HEK293 (cell line): ENCODE measurements around the gene KCNJ6.

Experiments
- GLI2 ChIP-seq: fragments of 450-650 bp; formaldehyde crosslinking; IDR thresholded peaks from 2 replicates; pipeline ENCODE4; 2017; ENCODE audit warnings: missing biosample characterization, missing genetic modification characterization, low read depth, borderline replicate concordance
- GLI4 ChIP-seq: fragments of 450-650 bp; formaldehyde crosslinking; IDR thresholded peaks from 2 replicates; pipeline ENCODE4 v1.5.1; 2016; ENCODE audit warnings: missing biosample characterization, missing genetic modification characterization
- GLIS2 ChIP-seq: fragments of 450-650 bp; formaldehyde crosslinking; IDR thresholded peaks from 2 replicates; pipeline ENCODE4 v1.5.1; 2016; ENCODE audit warnings: missing biosample characterization, missing genetic modification characterization
- INSM2 ChIP-seq: fragments of 450-650 bp; formaldehyde crosslinking; IDR thresholded peaks from 2 replicates; pipeline ENCODE4 v1.5.1; 2016; ENCODE audit warnings: missing biosample characterization, missing genetic modification characterization
- KLF1 ChIP-seq: fragments of 450-650 bp; formaldehyde crosslinking; IDR thresholded peaks from 2 replicates; pipeline ENCODE4 v1.5.1; 2016; ENCODE audit warnings: missing biosample characterization, missing genetic modification characterization
- SALL2 ChIP-seq: fragments of 450-650 bp; formaldehyde crosslinking; IDR thresholded peaks from 2 replicates; pipeline ENCODE4 v1.5.0; 2017; ENCODE audit warnings: missing biosample characterization, mild to moderate bottlenecking, missing genetic modification characterization, borderline replicate concordance
- TRIM28 ChIP-seq: IDR thresholded peaks from 2 replicates; pipeline ENCODE4 v1.6.1; 2011; ENCODE audit warnings: low read length, control low read depth, borderline replicate concordance
- ZNF157 ChIP-seq: fragments of 450-650 bp; formaldehyde crosslinking; IDR thresholded peaks from 2 replicates; pipeline ENCODE4 v1.5.1; 2016; ENCODE audit warnings: missing biosample characterization, missing genetic modification characterization
- ZNF2 ChIP-seq: fragments of 450-650 bp; formaldehyde crosslinking; IDR thresholded peaks from 2 replicates; pipeline ENCODE4 v1.5.1; 2016; ENCODE audit warnings: missing biosample characterization, missing genetic modification characterization
- ZNF280C ChIP-seq: fragments of 450-650 bp; formaldehyde crosslinking; IDR thresholded peaks from 2 replicates; pipeline ENCODE4 v1.5.1; 2016; ENCODE audit warnings: missing biosample characterization, missing genetic modification characterization
- ZNF416 ChIP-seq: fragments of 450-650 bp; formaldehyde crosslinking; IDR thresholded peaks from 2 replicates; pipeline ENCODE4 v1.5.1; 2016; ENCODE audit warnings: missing biosample characterization, missing genetic modification characterization
- ZNF514 ChIP-seq: fragments of 450-650 bp; formaldehyde crosslinking; IDR thresholded peaks from 2 replicates; pipeline ENCODE4 v1.5.1; 2016; ENCODE audit warnings: missing biosample characterization, missing genetic modification characterization
- ZNF521 ChIP-seq: fragments of 450-650 bp; formaldehyde crosslinking; IDR thresholded peaks from 2 replicates; pipeline ENCODE4 v1.5.1; 2017; ENCODE audit warnings: missing biosample characterization, mild to moderate bottlenecking, missing genetic modification characterization
- ZNF529 ChIP-seq: fragments of 450-650 bp; formaldehyde crosslinking; IDR thresholded peaks from 2 replicates; pipeline ENCODE4 v1.5.1; 2017; ENCODE audit warnings: missing genetic modification characterization, missing biosample characterization; ENCODE audit not compliant: insufficient replicate concordance
- ZNF548 ChIP-seq: fragments of 450-650 bp; formaldehyde crosslinking; IDR thresholded peaks from 2 replicates; pipeline ENCODE4 v1.5.1; 2016; ENCODE audit warnings: missing biosample characterization, missing genetic modification characterization
- ZNF571 ChIP-seq: fragments of 450-650 bp; formaldehyde crosslinking; IDR thresholded peaks from 2 replicates; pipeline ENCODE4 v1.5.0; 2017; ENCODE audit warnings: missing biosample characterization, missing genetic modification characterization
- ZNF600 ChIP-seq: fragments of 450-650 bp; formaldehyde crosslinking; IDR thresholded peaks from 2 replicates; pipeline ENCODE4 v1.5.1; 2016; ENCODE audit warnings: missing biosample characterization, missing genetic modification characterization
- ZNF658 ChIP-seq: fragments of 450-650 bp; formaldehyde crosslinking; IDR thresholded peaks from 2 replicates; pipeline ENCODE4; 2016; ENCODE audit warnings: missing biosample characterization, missing genetic modification characterization
- ZNF660 ChIP-seq: fragments of 450-650 bp; IDR thresholded peaks from 2 replicates; pipeline ENCODE4 v1.5.1; 2018; ENCODE audit warnings: missing biosample characterization, mild to moderate bottlenecking, missing genetic modification characterization
- ZNF843 ChIP-seq: fragments of 450-650 bp; formaldehyde crosslinking; IDR thresholded peaks from 2 replicates; pipeline ENCODE4 v1.5.1; 2016; ENCODE audit warnings: missing biosample characterization, missing genetic modification characterization
- ZSCAN23 ChIP-seq: fragments of 450-650 bp; formaldehyde crosslinking; IDR thresholded peaks from 2 replicates; pipeline ENCODE4 v1.5.1; 2016; ENCODE audit warnings: missing biosample characterization, missing genetic modification characterization
- ZSCAN30 ChIP-seq: fragments of 450-650 bp; IDR thresholded peaks from 2 replicates; pipeline ENCODE4 v1.5.1; 2018; ENCODE audit warnings: missing biosample characterization, mild to moderate bottlenecking, missing genetic modification characterization, moderate library complexity
- TF ChIP-seq, protein P1 (sequence below): fragments of 450-650 bp; IDR thresholded peaks from 2 replicates; pipeline ENCODE4 v1.5.1; 2018; ENCODE audit warnings: missing biosample characterization, missing genetic modification characterization
- TF ChIP-seq, protein P2 (sequence below): fragments of 450-650 bp; formaldehyde crosslinking; IDR thresholded peaks from 2 replicates; pipeline ENCODE4 v1.5.1; 2016; ENCODE audit warnings: missing biosample characterization, missing genetic modification characterization, borderline replicate concordance

KCNJ6 gene

GRCh38 chr21:37564341-37564923 is 351.8 kb downstream of the KCNJ6 start (continued):
- TF ChIP-seq GLIS2 (tag by site-specific recombination) (peak; percentile 93), ZNF529 (tag by site-specific recombination) (no peak), ZNF660 (tag by site-specific recombination) (peak; percentile 91), ZNF600 (tag by site-specific recombination) (peak; percentile 85), SALL2 (no peak), ZNF157 (tag by site-specific recombination) (no peak), ZNF416 (no peak), ZNF548 (no peak), TRIM28 (0 out of 2 replicates have a peak, but pooled peaks have one; percentile 44), INSM2 (peak; percentile 46; the same call in 1 of the 2 replicates), ZNF521 (tag by site-specific recombination) (no peak), ZNF2 (tag by site-specific recombination) (no peak), GLI2 (tag by site-specific recombination) (no peak), ZSCAN23 (tag by site-specific recombination) (peak; percentile 94; the same call in 1 of the 2 replicates), ZNF514 (tag by site-specific recombination) (no peak), KLF1 (tag by site-specific recombination) (no peak), GLI4 (tag by site-specific recombination) (no peak), ZNF658 (tag by site-specific recombination) (no peak), ZNF571 (tag by site-specific recombination) (no peak), ZNF280C (tag by site-specific recombination) (no peak), ZSCAN30 (no peak), ZNF843 (tag by site-specific recombination) (no peak)
- TF ChIP-seq, protein P1, sequence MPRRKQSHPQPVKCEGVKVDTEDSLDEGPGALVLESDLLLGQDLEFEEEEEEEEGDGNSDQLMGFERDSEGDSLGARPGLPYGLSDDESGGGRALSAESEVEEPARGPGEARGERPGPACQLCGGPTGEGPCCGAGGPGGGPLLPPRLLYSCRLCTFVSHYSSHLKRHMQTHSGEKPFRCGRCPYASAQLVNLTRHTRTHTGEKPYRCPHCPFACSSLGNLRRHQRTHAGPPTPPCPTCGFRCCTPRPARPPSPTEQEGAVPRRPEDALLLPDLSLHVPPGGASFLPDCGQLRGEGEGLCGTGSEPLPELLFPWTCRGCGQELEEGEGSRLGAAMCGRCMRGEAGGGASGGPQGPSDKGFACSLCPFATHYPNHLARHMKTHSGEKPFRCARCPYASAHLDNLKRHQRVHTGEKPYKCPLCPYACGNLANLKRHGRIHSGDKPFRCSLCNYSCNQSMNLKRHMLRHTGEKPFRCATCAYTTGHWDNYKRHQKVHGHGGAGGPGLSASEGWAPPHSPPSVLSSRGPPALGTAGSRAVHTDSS = no peak
- TF ChIP-seq, protein P2, sequence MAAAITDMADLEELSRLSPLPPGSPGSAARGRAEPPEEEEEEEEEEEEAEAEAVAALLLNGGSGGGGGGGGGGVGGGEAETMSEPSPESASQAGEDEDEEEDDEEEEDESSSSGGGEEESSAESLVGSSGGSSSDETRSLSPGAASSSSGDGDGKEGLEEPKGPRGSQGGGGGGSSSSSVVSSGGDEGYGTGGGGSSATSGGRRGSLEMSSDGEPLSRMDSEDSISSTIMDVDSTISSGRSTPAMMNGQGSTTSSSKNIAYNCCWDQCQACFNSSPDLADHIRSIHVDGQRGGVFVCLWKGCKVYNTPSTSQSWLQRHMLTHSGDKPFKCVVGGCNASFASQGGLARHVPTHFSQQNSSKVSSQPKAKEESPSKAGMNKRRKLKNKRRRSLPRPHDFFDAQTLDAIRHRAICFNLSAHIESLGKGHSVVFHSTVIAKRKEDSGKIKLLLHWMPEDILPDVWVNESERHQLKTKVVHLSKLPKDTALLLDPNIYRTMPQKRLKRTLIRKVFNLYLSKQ (tag by site-specific recombination) = no peak
